HG02678 (cell line): ENCODE data around the gene PHC3.
A peak's percentile ranks its signal among the peaks of the same experiment; 100 is the strongest.

Experiments
- ATAC-seq: cut with Tn5 transposase; IDR thresholded peaks from one replicate; pipeline ENCODE4 v1.9.1; 2021; ENCODE audit warnings: mild to moderate bottlenecking, moderate library complexity; ENCODE audit not compliant: unreplicated experiment

The PHC3 gene

GRCh38 chr3:170080605-170081004 is 100.9 kb downstream of the PHC3 start:
- no peak for ATAC-seq

- ATAC-seq = no peak
Measured at GRCh38 chr3:170079536-170080165, 101.9 kb downstream of the PHC3 start.

- no peak for ATAC-seq
Measured at GRCh38 chr3:170078620-170079281, 102.8 kb downstream of the PHC3 start.

- ATAC-seq = no peak
Measured at GRCh38 chr3:170077361-170077760, 104.2 kb downstream of the PHC3 start.

- ATAC-seq = no peak
Measured at GRCh38 chr3:170076715-170077238, 104.8 kb downstream of the PHC3 start.

DNA sequence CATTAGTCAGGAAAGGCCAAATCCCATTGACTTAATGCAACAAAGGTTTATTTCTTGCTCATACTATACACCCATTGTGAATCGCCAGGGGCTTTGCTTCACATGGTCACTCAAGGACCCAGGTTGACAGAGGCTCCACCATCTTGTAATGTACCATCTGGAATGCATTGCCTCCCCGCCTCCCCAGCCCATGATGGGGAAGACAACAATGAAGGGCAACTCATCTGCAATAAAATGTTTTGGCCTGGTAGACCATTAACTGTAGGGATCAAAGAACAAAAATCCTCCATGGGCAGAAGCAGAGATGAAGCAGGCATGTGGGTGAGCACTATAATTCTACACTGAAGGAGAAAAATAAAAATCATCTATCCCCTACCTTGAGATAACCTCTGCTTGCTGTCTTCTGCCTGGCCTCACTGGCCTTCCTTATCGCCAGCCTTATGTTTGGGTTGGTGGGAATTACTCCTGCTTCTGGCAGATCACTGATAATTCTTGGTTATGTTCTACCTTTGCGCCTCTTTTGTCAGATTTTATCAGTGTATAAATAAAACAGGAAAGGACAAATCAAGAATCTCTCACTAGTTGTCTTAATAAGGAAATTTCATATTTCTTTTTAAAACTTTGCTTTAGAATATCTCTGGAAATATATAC is 106.0 kb downstream of the PHC3 start:
- ATAC-seq = no peak

- ATAC-seq = no peak
Measured at GRCh38 chr3:170064108-170064507, 117.4 kb downstream of the PHC3 start.

DNA sequence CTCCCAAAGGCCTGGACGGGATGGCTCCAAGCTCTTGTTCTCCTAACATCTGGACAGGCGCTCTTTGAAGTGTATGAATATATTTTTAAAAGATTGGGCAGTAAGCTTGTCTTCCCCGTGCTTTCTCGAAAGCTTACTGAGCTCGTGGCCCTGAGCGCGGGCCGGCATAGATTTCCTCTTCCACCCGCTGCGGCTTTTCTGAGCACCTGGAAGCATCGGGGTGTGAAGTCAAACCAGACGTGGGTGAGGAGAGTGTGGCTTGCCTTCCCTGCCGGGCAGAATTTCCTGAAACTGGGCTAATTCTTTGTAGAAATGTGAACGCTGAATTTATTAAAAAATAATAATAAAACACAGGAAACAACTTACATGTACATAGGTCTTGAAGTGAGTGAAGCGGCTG is 117.8 kb downstream of the PHC3 start:
- no peak for ATAC-seq

GRCh38 chr3:170062769-170063168 is 118.8 kb downstream of the PHC3 start:
- ATAC-seq = no peak

GRCh38 chr3:170062068-170062467 is 119.5 kb downstream of the PHC3 start:
- no peak for ATAC-seq

- ATAC-seq = no peak
Measured at GRCh38 chr3:170059447-170059846, 122.1 kb downstream of the PHC3 start.

DNA sequence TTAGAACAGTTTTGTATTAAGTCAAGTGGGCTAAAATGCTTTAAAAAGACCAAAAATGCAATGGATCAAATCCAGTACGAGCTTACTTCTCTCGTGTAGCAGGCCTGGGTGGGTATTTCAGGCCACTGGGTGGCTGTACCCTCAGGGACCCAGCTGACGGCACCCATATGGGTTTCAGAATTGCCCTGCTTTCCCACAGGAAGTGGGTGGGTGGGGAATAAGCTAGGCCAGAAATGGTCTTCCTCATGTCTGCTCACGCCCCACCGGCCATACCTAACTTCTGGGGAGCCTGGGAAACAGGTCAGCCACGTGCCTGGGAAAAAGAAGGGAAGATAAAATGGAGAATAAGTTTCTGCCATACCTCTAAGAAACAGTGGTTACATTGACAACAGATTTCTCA is 123.4 kb downstream of the PHC3 start:
- peak; percentile 19 for ATAC-seq

DNA sequence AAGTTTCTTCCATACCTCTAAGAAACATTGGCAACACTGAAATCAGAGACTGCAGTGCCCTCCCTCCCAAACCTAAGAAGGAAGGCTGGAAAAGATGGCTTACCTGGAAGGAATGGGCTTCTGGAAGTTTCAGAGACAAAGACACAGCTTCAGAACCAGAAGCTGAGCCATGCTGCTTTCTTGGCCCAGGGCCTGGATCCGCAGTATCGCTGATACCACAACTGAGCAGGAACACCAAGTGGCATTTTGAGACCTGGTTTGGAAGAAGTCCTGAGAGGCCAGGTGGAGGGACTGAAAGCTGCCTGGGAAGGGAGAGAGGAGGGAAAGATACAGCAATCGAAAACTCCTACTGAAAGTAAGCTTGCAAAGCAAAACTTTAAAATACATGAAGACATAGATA is 124.0 kb downstream of the PHC3 start:
- ATAC-seq = no peak

- peak; percentile 95 for ATAC-seq
Measured at GRCh38 chr3:170056710-170057454, 124.7 kb downstream of the PHC3 start.

GRCh38 chr3:170055209-170055608 is 126.3 kb downstream of the PHC3 start:
- peak; percentile 59 for ATAC-seq

DNA sequence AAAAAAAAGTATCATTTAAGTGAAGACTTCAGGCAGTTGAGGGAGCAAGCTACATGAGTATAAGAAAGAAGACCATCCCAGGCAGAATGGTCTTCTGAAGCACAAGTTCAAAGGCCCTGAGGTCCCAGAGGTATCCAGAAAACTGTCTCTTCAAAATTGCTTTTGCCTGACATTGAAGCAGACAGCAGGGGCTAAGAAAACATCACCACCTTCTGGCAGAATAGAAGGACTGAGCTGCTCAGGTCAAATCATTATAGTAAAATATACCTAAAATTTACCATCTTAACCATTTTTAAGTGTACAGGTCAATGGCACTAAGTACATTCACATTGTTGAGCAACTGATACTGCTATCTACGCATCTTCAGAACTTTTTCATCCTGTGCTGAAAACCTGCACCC is 127.3 kb downstream of the PHC3 start:
- ATAC-seq = no peak

- ATAC-seq = no peak
Measured at GRCh38 chr3:170052398-170052797, 129.1 kb downstream of the PHC3 start.

DNA sequence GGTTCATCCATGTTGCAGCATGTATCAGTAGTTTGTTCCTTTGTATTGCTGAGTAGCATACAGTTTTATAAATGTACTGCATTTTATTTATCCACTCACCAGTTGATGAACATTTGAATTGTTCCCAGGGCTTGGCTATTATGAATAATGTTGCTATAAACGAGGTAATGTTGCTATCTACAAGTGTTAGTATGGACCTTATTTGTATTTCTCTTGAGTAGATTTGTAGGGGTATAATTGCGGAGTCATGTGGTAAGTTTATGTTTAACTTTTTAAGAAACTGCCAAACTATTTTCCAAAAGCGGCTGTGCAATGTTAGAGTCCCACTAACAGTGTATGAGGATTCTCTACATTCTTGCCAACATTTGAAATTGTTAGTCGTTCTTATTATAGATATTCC is 130.8 kb downstream of the PHC3 start:
- ATAC-seq = no peak

DNA sequence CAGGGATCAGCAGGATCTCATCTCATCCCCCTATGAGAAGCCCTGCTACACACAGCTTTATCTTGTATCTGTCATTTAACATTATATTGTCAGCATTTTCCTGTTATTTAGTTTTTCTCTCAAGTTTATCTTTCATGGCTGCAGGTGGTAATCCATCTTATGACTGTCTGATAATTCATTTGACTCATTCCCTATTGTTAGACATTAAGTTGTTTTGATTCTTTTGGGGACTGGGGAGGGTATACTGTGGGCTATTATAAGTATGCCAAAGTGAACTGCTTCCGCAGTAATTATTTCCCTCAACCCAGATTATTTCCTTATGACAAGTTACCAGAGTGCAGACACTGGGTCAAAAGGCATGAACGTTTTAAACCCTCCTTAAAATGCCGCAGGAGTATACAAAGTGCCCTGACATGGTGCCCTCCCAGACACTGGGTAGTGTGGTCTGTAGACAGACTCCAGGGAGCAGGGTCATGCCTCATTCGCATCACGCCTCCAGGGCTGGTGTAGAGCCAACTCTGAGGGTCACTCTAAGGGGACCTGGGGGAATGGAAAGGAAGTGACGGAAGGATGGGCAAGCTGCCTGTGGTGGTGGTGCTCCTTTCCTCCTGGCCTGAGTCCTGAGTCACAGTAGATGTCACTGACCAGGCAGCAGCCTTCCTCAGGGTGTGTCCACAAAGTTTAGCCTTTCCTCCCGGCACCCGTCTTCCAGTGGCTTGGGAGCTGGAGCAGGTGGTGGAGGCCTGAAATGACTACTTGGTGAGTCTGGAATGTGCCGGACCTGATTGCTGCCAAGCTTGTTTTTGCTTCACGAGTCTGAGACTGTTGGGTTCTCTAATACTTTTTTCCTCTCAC is 132.2 kb downstream of the PHC3 start:
- ATAC-seq = no peak

DNA sequence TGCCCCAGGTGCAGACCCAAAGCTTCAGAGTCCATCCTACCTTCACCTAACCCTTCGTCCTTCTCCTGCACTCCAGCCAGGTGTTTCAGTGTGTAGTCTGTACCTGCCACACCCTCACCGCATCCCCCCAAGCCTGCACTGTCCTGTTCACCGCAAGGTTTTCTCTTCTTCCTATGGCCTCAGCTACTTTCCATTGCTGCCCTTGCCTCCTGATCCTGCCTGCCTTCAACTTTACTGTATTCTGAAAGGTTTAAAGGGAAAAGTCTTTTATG is 134.5 kb downstream of the PHC3 start:
- ATAC-seq = no peak
